OCI-LY3 (cell line): ENCODE data around the gene ELOVL7.

Source experiments
- EZH2phosphoT487 ChIP-seq: fragments of 200-600 bp; shearing (Covaris generic); IDR thresholded peaks from 2 replicates; pipeline ENCODE4 v1.6.1; 2018; ENCODE audit warnings: antibody characterized with exemption, mixed run types, low read depth
- TF ChIP-seq, protein P1 (sequence below): fragments of 200-600, 300-600 bp; sonication (generic); IDR thresholded peaks from 2 replicates; pipeline ENCODE4 v1.5.1; 2014; ENCODE audit warnings: antibody characterized with exemption, low read length, low read depth

DNA sequence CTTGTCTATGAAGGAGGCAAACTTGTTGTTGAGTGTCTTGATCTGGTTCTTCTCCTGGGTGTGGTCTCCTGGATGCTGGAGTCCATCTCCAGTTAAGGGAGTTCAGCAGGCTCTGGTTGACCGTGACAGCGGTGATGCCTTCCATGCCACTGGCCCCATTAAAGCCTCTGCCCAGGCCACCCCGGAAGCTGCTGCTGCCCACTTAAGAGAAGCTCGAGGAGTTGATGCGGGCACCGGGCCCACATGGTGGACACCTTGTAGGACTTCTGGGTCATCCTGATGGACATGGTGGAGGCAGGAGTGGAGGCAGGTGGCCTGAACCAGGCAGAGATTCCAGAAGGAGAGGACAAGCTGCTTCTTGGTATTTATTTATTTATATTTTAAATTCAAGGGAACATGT lies 99.4 kb downstream of the ELOVL7 start:
- TF ChIP-seq, protein P1, sequence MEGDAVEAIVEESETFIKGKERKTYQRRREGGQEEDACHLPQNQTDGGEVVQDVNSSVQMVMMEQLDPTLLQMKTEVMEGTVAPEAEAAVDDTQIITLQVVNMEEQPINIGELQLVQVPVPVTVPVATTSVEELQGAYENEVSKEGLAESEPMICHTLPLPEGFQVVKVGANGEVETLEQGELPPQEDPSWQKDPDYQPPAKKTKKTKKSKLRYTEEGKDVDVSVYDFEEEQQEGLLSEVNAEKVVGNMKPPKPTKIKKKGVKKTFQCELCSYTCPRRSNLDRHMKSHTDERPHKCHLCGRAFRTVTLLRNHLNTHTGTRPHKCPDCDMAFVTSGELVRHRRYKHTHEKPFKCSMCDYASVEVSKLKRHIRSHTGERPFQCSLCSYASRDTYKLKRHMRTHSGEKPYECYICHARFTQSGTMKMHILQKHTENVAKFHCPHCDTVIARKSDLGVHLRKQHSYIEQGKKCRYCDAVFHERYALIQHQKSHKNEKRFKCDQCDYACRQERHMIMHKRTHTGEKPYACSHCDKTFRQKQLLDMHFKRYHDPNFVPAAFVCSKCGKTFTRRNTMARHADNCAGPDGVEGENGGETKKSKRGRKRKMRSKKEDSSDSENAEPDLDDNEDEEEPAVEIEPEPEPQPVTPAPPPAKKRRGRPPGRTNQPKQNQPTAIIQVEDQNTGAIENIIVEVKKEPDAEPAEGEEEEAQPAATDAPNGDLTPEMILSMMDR = no peak
- TF ChIP-seq EZH2phosphoT487 = no peak
